Lung (tissue), 12 donors: ENCODE measurements around the gene PITPNB. TPM values are rescaled to one million over a fixed set of nuclear protein-coding genes. Genes with fewer than 3 reads are reported as not detected.

Source experiments
- ATAC-seq: fragments of 200-7000 bp; cut with Tn5 transposase; one replicate; pipeline ENCODE4 v1.9.1; 2020; ENCODE audit warnings: moderate number of reproducible peaks; ENCODE audit not compliant: insufficient read depth, low FRiP score
- DNase-seq, 3 donors: peaks; one replicate each; pipeline ENCODE4 v3.0.0-alpha.2; 2013 to 2017
- H3K27ac ChIP-seq, 2 donors: one replicate each; pipeline ENCODE4 v1.5.1; 2013; ENCODE audit warnings: mild to moderate bottlenecking in 2 of 2, moderate library complexity in 2 of 2, control low read depth in 1 of 2, inconsistent platforms in 1 of 2, low read depth in 1 of 2, low read length in 1 of 2
- H3K27me3 ChIP-seq, 3 donors: one replicate each; pipeline ENCODE4 v1.5.1; 2013; ENCODE audit warnings: low read length in 2 of 3; ENCODE audit not compliant: control insufficient read depth in 3 of 3, insufficient read depth in 3 of 3
- H3K36me3 ChIP-seq, 4 donors: one replicate each; pipeline ENCODE4 v1.5.1; 2013; ENCODE audit warnings: low read length in 4 of 4, mild to moderate bottlenecking in 1 of 4, moderate library complexity in 1 of 4; ENCODE audit not compliant: control insufficient read depth in 4 of 4, insufficient read depth in 4 of 4
- H3K4me1 ChIP-seq, 5 donors: one replicate each; pipeline ENCODE4 v1.5.1; 2013; ENCODE audit warnings: low read length in 5 of 5, mild to moderate bottlenecking in 2 of 5, moderate library complexity in 1 of 5; ENCODE audit not compliant: control insufficient read depth in 5 of 5, insufficient read depth in 5 of 5
- H3K4me3 ChIP-seq: one replicate; pipeline ENCODE4 v1.5.1; 2013; ENCODE audit warnings: mild to moderate bottlenecking, control low read depth, moderate library complexity
- H3K9ac ChIP-seq, 2 donors: one replicate each; pipeline ENCODE4 v1.5.1; 2013; ENCODE audit warnings: low read length in 2 of 2, control low read depth in 1 of 2; ENCODE audit not compliant: insufficient read depth in 1 of 2
- H3K9me3 ChIP-seq, 4 donors: one replicate each; pipeline ENCODE4 v1.5.1; 2013; ENCODE audit warnings: low read length in 3 of 4, mild to moderate bottlenecking in 1 of 4, moderate library complexity in 1 of 4; ENCODE audit not compliant: control insufficient read depth in 4 of 4, insufficient read depth in 3 of 4
- WGBS, 2 donors: extraction: QIAGEN DNeasy Blood & Tissue Kit; methylation state at CpG; one replicate each; pipeline ENCODE4 v1.1.7; 2013; 5-methylcytosine and 5-hydroxymethylcytosine counted together
- polyA plus RNA-seq, 2 donors: library from polyadenylated mRNA; stranded (reverse); fragments of 200-250 nt; gene quantifications; one replicate each; pipeline ENCODE4 v1.2.1, GENCODE V29; 2013
- total RNA-seq, 2 donors: library from RNA; depleted of rRNA in 1 of 2; stranded (reverse); fragments of >200 nt in 1 of 2; gene quantifications; one replicate each; pipeline ENCODE4 v1.2.1, GENCODE V29; 2014 to 2021
- TF ChIP-seq, protein P1 (sequence below): IDR thresholded peaks from 2 replicates; pipeline ENCODE4 v1.5.1; 2012; ENCODE audit warnings: mild to moderate bottlenecking; ENCODE audit errors: control extremely low read depth, extremely low read depth
- donor health status: control.
- donor health status: control.
- donor health status: Bipolar disorder and iron deficiency.
- donor health status: healthy.
- donor health status: DM: yes; HTN: yes; CAD: no.

Gene PITPNB
- total and polyA plus RNA-seq, 4 donors: 19.2 to 73.5 (median 37.5) TPM

DNA sequence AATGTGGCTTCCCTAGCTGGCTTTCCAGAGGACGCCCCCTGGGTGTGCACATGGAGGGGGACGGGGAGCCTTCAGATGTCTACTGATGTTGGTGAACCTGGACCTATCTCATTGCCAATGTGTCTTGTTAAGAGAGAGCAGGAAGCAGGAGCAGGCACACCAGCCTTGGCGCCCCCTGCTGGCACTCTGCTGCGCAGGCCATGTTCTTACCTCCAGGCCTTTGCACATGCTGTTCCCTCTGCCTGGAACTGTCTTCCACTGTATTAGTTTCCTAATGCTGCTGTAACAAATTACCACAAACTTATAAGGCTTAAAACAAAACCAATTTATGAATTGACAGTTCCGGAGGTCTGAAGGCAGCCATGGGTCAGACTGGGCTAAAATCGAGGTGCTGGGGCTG is 93.9 kb downstream of the PITPNB start:
- H3K9ac ChIP-seq: no peak overlapping the region
- H3K27me3 ChIP-seq: no peaks in the 10 kb centered on the region
- TF ChIP-seq, protein P1, sequence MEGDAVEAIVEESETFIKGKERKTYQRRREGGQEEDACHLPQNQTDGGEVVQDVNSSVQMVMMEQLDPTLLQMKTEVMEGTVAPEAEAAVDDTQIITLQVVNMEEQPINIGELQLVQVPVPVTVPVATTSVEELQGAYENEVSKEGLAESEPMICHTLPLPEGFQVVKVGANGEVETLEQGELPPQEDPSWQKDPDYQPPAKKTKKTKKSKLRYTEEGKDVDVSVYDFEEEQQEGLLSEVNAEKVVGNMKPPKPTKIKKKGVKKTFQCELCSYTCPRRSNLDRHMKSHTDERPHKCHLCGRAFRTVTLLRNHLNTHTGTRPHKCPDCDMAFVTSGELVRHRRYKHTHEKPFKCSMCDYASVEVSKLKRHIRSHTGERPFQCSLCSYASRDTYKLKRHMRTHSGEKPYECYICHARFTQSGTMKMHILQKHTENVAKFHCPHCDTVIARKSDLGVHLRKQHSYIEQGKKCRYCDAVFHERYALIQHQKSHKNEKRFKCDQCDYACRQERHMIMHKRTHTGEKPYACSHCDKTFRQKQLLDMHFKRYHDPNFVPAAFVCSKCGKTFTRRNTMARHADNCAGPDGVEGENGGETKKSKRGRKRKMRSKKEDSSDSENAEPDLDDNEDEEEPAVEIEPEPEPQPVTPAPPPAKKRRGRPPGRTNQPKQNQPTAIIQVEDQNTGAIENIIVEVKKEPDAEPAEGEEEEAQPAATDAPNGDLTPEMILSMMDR: no peak
- H3K4me3 ChIP-seq: no peak overlapping the region
- ATAC-seq (no peak), DNase-seq (no peak)
- WGBS, 2 donors: 94 to 97% methylated on average over 6 of the region's 6 CpGs
- peaks cover 0 to 2% (median 0%) of the 10 kb centered on the region in 4 donors for H3K9me3 ChIP-seq
- H3K27ac ChIP-seq: no peak overlapping the region
- no peaks in the 10 kb centered on the region for H3K4me1 ChIP-seq
- H3K36me3 ChIP-seq: no peaks in the 10 kb centered on the region

DNA sequence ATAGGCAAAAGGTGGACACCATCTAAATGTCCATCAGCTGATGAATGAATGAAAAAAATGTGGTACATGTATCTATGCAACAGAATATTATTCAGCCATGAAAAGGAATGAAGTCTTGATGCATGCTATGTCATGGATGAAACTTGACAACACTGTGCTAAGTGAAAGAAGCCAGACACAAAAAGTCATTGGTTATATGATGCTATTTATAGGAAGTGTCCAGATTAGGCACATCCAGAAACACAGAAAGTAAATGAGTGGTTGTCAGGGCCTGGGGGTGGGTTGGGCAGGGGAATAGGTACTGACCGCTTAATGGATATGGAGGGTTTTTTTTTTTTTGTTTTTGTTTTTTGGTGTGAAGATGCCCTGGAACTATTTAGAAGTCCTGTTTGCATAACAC is 95.8 kb downstream of the PITPNB start:
- Histone ChIP-seq H3K4me3 (no peak overlapping the region), H3K27me3 (no peaks in the 10 kb centered on the region), H3K9ac (no peak overlapping the region), H3K27ac (no peak overlapping the region), H3K36me3 (no peaks in the 10 kb centered on the region), H3K9me3 (peaks cover 0 to 5% (median 0%) of the 10 kb centered on the region in 4 donors), H3K4me1 (no peaks in the 10 kb centered on the region)
- WGBS, 2 donors: 38 to 96% methylated on average over 1 of the region's 1 CpG
- no peak for ATAC-seq
- TF ChIP-seq, protein P1: no peak
- no peak for DNase-seq

DNA sequence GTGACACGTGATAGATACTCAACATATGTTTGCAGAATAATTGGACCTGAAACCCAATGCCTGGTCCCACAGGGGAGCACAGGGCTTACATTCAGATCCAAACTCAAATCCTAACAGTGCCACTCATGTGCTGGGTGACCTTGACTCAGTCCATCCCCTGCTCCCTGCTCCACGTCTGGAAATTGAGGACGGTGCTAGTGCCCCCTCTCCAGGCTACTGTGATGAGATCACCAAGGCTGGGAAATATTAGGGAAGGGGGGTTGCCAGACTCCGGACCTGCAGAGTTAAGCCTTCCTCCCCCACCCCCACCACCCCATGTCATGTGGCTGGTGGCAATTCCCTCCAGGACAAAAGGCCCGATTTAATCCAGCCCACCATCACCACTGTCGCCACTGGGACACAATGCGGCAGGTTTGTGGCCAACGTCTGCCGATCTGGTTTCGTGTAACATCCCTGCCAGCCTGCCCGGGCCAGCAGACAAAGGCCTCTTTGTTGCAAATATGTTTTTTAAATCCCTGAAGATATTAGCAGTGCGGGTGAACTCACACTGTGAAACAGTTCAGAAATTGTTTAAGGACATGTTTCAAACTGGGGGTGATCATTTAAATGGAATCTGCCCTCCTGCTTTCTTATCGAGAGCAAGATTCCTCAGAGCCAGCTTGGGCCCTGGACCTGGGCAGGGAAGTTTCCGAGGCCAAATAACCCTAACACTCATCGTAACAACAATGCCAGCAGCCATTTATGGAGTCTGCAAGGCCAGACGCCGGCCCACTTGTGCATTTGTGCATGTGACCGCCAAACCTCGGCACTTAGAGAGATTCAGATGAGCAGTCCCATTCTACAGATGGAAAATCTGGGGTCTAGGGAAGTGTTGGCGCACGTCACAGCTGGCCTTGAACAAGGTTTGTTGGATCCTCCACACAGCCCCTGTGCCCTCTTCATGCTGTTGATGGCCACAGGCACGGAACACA is 97.9 kb downstream of the PITPNB start:
- Histone ChIP-seq H3K4me3 (no peak overlapping the region), H3K4me1 (no peaks in the 10 kb centered on the region), H3K9me3 (peaks cover 0 to 5% (median 0%) of the 10 kb centered on the region in 4 donors), H3K36me3 (no peaks in the 10 kb centered on the region), H3K9ac (no peak overlapping the region), H3K27me3 (no peaks in the 10 kb centered on the region), H3K27ac (no peak overlapping the region)
- DNase-seq: peak in 1 of 3 donors; percentile 49
- WGBS, 2 donors: 83 to 84% methylated on average over 22 of the region's 22 CpGs
- TF ChIP-seq, protein P1: no peak
- ATAC-seq: no peak
